Cardiac muscle cell (in vitro differentiated cells and primary cell): ENCODE results near the gene RBM42. TPM values are rescaled to one million over a fixed set of nuclear protein-coding genes. Genes with fewer than 3 reads are reported as not detected.

Experiments used
- DNase-seq, 2 donors: peaks; one replicate each; pipeline versions ENCODE4 v3.0.0 to v3.0.0-alpha.2; 2010 to 2017; ENCODE audit warnings: low read depth in 1 of 2, low spot score in 1 of 2
- H3K27ac ChIP-seq: fragments of 200-600 bp; sonication (generic); 2 replicates; pipeline ENCODE4 v1.5.1; 2016
- H3K27me3 ChIP-seq: fragments of 200-600 bp; sonication (generic); 2 replicates; pipeline ENCODE4 v1.6.0; 2016; ENCODE audit warnings: control low read depth
- H3K36me3 ChIP-seq: fragments of 200-600 bp; sonication (generic); 2 replicates; pipeline ENCODE4 v1.5.1; 2016; ENCODE audit warnings: control low read depth
- H3K4me1 ChIP-seq: fragments of 200-600 bp; sonication (generic); 2 replicates; pipeline ENCODE4 v1.8.1; 2017; ENCODE audit warnings: low read depth, mild to moderate bottlenecking, mixed run types
- H3K4me3 ChIP-seq: fragments of 200-600 bp; sonication (generic); 2 replicates; pipeline ENCODE4 v1.5.1; 2016; ENCODE audit warnings: mild to moderate bottlenecking
- H3K9me3 ChIP-seq: fragments of 200-600 bp; sonication (generic); 2 replicates; pipeline ENCODE4 v1.5.1; 2017; ENCODE audit warnings: low read depth, mild to moderate bottlenecking, control low read depth
- CTCF ChIP-seq: IDR thresholded peaks from 2 replicates; pipeline ENCODE4 v1.5.1; 2012; ENCODE audit warnings: low read depth, mild to moderate bottlenecking, low read length
- polyA plus RNA-seq: library from polyadenylated mRNA; unstranded; fragments of >200 nt; fragmentation: Nextera tagmentation; extraction: Ambion mirVana; gene quantifications from 2 replicates; pipeline ENCODE4 v1.2.1, GENCODE V29; 2016
- total RNA-seq: library from RNA; depleted of rRNA; stranded (reverse); fragments of >200 nt; gene quantifications from 2 replicates; pipeline ENCODE4 v1.2.3, GENCODE V29; 2016

The RBM42 gene
- total and polyA plus RNA-seq, 2 experiments from 2014 or later, result 128 to 170 TPM

GRCh38 chr19:35655600-35655999 is 26.8 kb downstream of the RBM42 start:
- peaks cover 50% of the 10 kb centered on the region for H3K36me3 ChIP-seq
- H3K27me3 ChIP-seq, result no peaks in the 10 kb centered on the region
- H3K4me1 ChIP-seq, result no peaks in the 10 kb centered on the region
- no peak for TF ChIP-seq CTCF
- no peak overlapping the region for H3K27ac ChIP-seq
- DNase-seq, result no peak
- H3K4me3 ChIP-seq, result no peak overlapping the region
- no peaks in the 10 kb centered on the region for H3K9me3 ChIP-seq

GRCh38 chr19:35656700-35657099 is 27.9 kb downstream of the RBM42 start:
- DNase-seq, result no peak
- Histone ChIP-seq H3K4me1 (no peaks in the 10 kb centered on the region), H3K4me3 (no peak overlapping the region), H3K36me3 (peaks cover 50% of the 10 kb centered on the region), H3K27ac (no peak overlapping the region), H3K9me3 (no peaks in the 10 kb centered on the region), H3K27me3 (no peaks in the 10 kb centered on the region)
- no peak for TF ChIP-seq CTCF

- H3K36me3 ChIP-seq, result peaks cover 46% of the 10 kb centered on the region
- no peaks in the 10 kb centered on the region for H3K9me3 ChIP-seq
- no peak overlapping the region for H3K27ac ChIP-seq
- no peaks in the 10 kb centered on the region for H3K27me3 ChIP-seq
- no peak for TF ChIP-seq CTCF
- no peak for DNase-seq
- H3K4me1 ChIP-seq, result no peaks in the 10 kb centered on the region
- H3K4me3 ChIP-seq, result no peak overlapping the region
Observed at GRCh38 chr19:35657904-35658700, 29.3 kb downstream of the RBM42 start.

GRCh38 chr19:35661995-35662340 is 33.1 kb downstream of the RBM42 start:
- Histone ChIP-seq H3K27ac (no peak overlapping the region), H3K36me3 (peaks cover 17% of the 10 kb centered on the region), H3K4me3 (no peak overlapping the region), H3K4me1 (no peaks in the 10 kb centered on the region), H3K9me3 (no peaks in the 10 kb centered on the region), H3K27me3 (no peaks in the 10 kb centered on the region)
- no peak for DNase-seq
- TF ChIP-seq CTCF, result no peak

GRCh38 chr19:35663981-35664380 is 35.1 kb downstream of the RBM42 start:
- no peaks in the 10 kb centered on the region for H3K27me3 ChIP-seq
- DNase-seq, result no peak
- no peaks in the 10 kb centered on the region for H3K4me1 ChIP-seq
- no peak overlapping the region for H3K27ac ChIP-seq
- TF ChIP-seq CTCF, result no peak
- H3K4me3 ChIP-seq, result no peak overlapping the region
- H3K36me3 ChIP-seq, result peaks cover 3% of the 10 kb centered on the region
- H3K9me3 ChIP-seq, result no peaks in the 10 kb centered on the region
